Ovary (tissue), 3 donors: Measurements from ENCODE around the gene PKD1L1.

ENCODE experiments used
- EP300 ChIP-seq: sonication (generic); formaldehyde crosslinking; IDR thresholded peaks from one replicate; pipeline ENCODE4 v1.6.1; 2017; ENCODE audit warnings: antibody characterized with exemption
- POLR2A ChIP-seq: fragments of 450-650 bp; IDR thresholded peaks from one replicate; pipeline ENCODE4 v1.6.1; 2017; ENCODE audit warnings: antibody characterized with exemption, mild to moderate bottlenecking, moderate library complexity
- TF ChIP-seq, protein P1 (sequence below), 3 donors: fragments of 450-650 bp in 2 of 3; fragments of 200-600 bp in 1 of 3; IDR thresholded peaks; one replicate each; pipeline versions ENCODE4 v1.5.1 to v1.8.0; 2016 to 2022; ENCODE audit warnings: antibody characterized with exemption in 3 of 3, mild to moderate bottlenecking in 1 of 3
- donor health status: DM: no; HTN: no; CAD: no.

- TF ChIP-seq, protein P1, sequence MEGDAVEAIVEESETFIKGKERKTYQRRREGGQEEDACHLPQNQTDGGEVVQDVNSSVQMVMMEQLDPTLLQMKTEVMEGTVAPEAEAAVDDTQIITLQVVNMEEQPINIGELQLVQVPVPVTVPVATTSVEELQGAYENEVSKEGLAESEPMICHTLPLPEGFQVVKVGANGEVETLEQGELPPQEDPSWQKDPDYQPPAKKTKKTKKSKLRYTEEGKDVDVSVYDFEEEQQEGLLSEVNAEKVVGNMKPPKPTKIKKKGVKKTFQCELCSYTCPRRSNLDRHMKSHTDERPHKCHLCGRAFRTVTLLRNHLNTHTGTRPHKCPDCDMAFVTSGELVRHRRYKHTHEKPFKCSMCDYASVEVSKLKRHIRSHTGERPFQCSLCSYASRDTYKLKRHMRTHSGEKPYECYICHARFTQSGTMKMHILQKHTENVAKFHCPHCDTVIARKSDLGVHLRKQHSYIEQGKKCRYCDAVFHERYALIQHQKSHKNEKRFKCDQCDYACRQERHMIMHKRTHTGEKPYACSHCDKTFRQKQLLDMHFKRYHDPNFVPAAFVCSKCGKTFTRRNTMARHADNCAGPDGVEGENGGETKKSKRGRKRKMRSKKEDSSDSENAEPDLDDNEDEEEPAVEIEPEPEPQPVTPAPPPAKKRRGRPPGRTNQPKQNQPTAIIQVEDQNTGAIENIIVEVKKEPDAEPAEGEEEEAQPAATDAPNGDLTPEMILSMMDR (IDR thresholded peaks at IDR 0.05), result no peak
- TF ChIP-seq POLR2A (no peak), EP300 (no peak)
These were observed 145.2 kb downstream of the PKD1L1 start for GRCh38 chr7:47803025-47803424.
